Measurements from ENCODE around the gene TEX2. TPM values are rescaled to one million over a fixed set of nuclear protein-coding genes. Genes with fewer than 3 reads are reported as not detected.
"Not testable (repeated sequence)": the region's sequence is repeated elsewhere in the genome, so short reads cannot be mapped to it uniquely, and the experiment has no call there.

The TEX2 gene
- total RNA-seq, 1 donor from 2014 or later: 11.6 TPM

- DNase-seq (ENCODE audit: low read depth): no peak
- no peak for TF ChIP-seq CTCF (conservative IDR thresholded peaks at IDR 0.05; ENCODE audit: low read depth, low read length)
- H3K4me3 ChIP-seq (ENCODE audit: low read depth, low read length): no peak overlapping the region
Measured at GRCh38 chr17:64176556-64176955, 86.5 kb downstream of the TEX2 start.

- peak; percentile 64 for DNase-seq (ENCODE audit: low read depth)
- no peak for TF ChIP-seq CTCF (conservative IDR thresholded peaks at IDR 0.05; ENCODE audit: low read depth, low read length)
- no peak overlapping the region for H3K4me3 ChIP-seq (ENCODE audit: low read depth, low read length)
Measured at GRCh38 chr17:64174686-64175456, 88.2 kb downstream of the TEX2 start.

- TF ChIP-seq CTCF (conservative IDR thresholded peaks at IDR 0.05; ENCODE audit: low read depth, low read length): no peak
- DNase-seq (ENCODE audit: low read depth): no peak
- H3K4me3 ChIP-seq (ENCODE audit: low read depth, low read length): no peak overlapping the region
Measured at GRCh38 chr17:64173646-64174045, 89.4 kb downstream of the TEX2 start.

GRCh38 chr17:64172510-64172909 lies 90.5 kb downstream of the TEX2 start:
- no peak for DNase-seq (ENCODE audit: low read depth)
- H3K4me3 ChIP-seq (ENCODE audit: low read depth, low read length): no peak overlapping the region
- no peak for TF ChIP-seq CTCF (conservative IDR thresholded peaks at IDR 0.05; ENCODE audit: low read depth, low read length)

- TF ChIP-seq CTCF (conservative IDR thresholded peaks at IDR 0.05; ENCODE audit: low read depth, low read length): no peak
- no peak for DNase-seq (ENCODE audit: low read depth)
- no peak overlapping the region for H3K4me3 ChIP-seq (ENCODE audit: low read depth, low read length)
Measured at GRCh38 chr17:64171041-64171440, 92.0 kb downstream of the TEX2 start.

- TF ChIP-seq CTCF (conservative IDR thresholded peaks at IDR 0.05; ENCODE audit: low read depth, low read length): no peak
- DNase-seq (ENCODE audit: low read depth): no peak
- H3K4me3 ChIP-seq (ENCODE audit: low read depth, low read length): no peak overlapping the region
Measured at GRCh38 chr17:64170286-64170685, 92.8 kb downstream of the TEX2 start.

- H3K4me3 ChIP-seq (ENCODE audit: low read depth, low read length); DNase-seq (ENCODE audit: low read depth): not testable (repeated sequence)
Measured at GRCh38 chr17:64167666-64168065, 95.4 kb downstream of the TEX2 start.
